Measurements from ENCODE around the gene THRSP.

DNA sequence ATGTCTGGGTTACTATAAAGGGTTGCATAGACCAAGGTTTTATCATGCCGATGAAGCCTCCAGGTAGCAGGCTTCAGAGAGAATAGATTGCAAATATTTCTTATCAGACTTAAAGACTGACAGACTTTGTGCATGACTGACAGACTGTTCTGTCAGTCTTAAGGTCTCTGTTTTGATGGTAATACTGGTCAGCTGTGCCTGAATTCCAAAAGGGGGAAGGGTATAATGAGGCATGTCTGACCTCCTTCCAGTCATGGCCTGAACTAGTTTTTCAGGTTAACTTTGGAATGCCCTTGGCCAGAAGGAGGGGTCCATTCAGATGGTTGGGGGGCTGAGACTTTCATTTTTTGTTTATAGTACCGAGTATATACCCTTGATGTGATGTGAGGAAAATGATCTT lies 35.9 kb upstream of the THRSP start:
- TF ChIP-seq, protein P1, sequence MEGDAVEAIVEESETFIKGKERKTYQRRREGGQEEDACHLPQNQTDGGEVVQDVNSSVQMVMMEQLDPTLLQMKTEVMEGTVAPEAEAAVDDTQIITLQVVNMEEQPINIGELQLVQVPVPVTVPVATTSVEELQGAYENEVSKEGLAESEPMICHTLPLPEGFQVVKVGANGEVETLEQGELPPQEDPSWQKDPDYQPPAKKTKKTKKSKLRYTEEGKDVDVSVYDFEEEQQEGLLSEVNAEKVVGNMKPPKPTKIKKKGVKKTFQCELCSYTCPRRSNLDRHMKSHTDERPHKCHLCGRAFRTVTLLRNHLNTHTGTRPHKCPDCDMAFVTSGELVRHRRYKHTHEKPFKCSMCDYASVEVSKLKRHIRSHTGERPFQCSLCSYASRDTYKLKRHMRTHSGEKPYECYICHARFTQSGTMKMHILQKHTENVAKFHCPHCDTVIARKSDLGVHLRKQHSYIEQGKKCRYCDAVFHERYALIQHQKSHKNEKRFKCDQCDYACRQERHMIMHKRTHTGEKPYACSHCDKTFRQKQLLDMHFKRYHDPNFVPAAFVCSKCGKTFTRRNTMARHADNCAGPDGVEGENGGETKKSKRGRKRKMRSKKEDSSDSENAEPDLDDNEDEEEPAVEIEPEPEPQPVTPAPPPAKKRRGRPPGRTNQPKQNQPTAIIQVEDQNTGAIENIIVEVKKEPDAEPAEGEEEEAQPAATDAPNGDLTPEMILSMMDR (IDR thresholded peaks at IDR 0.05) = no peak
- TF ChIP-seq EP300 (IDR thresholded peaks at IDR 0.05) = no peak

Data from suprapubic skin (tissue), 3 donors.